ENCODE data around the gene NUP210.

Gene NUP210

GRCh38 chr3:13289771-13290285, 130.3 kb downstream of the NUP210 start:
- no peak for DNase-seq (ENCODE audit: low read depth)

- no peak for DNase-seq (ENCODE audit: low read depth)
Measured at GRCh38 chr3:13288732-13289718, 131.1 kb downstream of the NUP210 start.

GRCh38 chr3:13287833-13288232, 132.3 kb downstream of the NUP210 start:
- DNase-seq (ENCODE audit: low read depth), result no peak

GRCh38 chr3:13286873-13287272, 133.2 kb downstream of the NUP210 start:
- no peak for DNase-seq (ENCODE audit: low read depth)

- no peak for DNase-seq (ENCODE audit: low read depth)
Measured at GRCh38 chr3:13285007-13285567, 135.0 kb downstream of the NUP210 start.

GRCh38 chr3:13283877-13284264, 136.3 kb downstream of the NUP210 start:
- DNase-seq (ENCODE audit: low read depth), result no peak

- DNase-seq (ENCODE audit: low read depth), result no peak
Measured at GRCh38 chr3:13282986-13283876, 136.9 kb downstream of the NUP210 start.

GRCh38 chr3:13282358-13282985, 137.7 kb downstream of the NUP210 start:
- no peak for DNase-seq (ENCODE audit: low read depth)

- DNase-seq (ENCODE audit: low read depth), result no peak
Measured at GRCh38 chr3:13281507-13282357, 138.4 kb downstream of the NUP210 start.

- no peak for DNase-seq (ENCODE audit: low read depth)
Measured at GRCh38 chr3:13280811-13281506, 139.2 kb downstream of the NUP210 start.

GRCh38 chr3:13280122-13280790, 139.9 kb downstream of the NUP210 start:
- DNase-seq (ENCODE audit: low read depth), result no peak

- DNase-seq (ENCODE audit: low read depth), result no peak
Measured at GRCh38 chr3:13279532-13279910, 140.6 kb downstream of the NUP210 start.

- no peak for DNase-seq (ENCODE audit: low read depth)
Measured at GRCh38 chr3:13278783-13279531, 141.2 kb downstream of the NUP210 start.

GRCh38 chr3:13277860-13278531, 142.1 kb downstream of the NUP210 start:
- no peak for DNase-seq (ENCODE audit: low read depth)

GRCh38 chr3:13277196-13277813, 142.8 kb downstream of the NUP210 start:
- no peak for DNase-seq (ENCODE audit: low read depth)

- no peak for DNase-seq (ENCODE audit: low read depth)
Measured at GRCh38 chr3:13276438-13277195, 143.5 kb downstream of the NUP210 start.

Measured in T follicular helper cell (primary cell).